KBM-7 (cell line): ENCODE measurements around the gene IMPA2.

Source experiments
- DNase-seq: peaks from one replicate; pipeline ENCODE4 v3.0.0-alpha.2; 2015
- in situ Hi-C: fragments of 300-500 bp; cut with MboI; formaldehyde crosslinking; loops from 2 replicates; pipeline ENCODE4 v1.14.3; 2020; ENCODE audit warnings: low sequenced_read_pairs, low pct_unique_long_range_greater_than_20kb, mixed read lengths

IMPA2 gene

DNA sequence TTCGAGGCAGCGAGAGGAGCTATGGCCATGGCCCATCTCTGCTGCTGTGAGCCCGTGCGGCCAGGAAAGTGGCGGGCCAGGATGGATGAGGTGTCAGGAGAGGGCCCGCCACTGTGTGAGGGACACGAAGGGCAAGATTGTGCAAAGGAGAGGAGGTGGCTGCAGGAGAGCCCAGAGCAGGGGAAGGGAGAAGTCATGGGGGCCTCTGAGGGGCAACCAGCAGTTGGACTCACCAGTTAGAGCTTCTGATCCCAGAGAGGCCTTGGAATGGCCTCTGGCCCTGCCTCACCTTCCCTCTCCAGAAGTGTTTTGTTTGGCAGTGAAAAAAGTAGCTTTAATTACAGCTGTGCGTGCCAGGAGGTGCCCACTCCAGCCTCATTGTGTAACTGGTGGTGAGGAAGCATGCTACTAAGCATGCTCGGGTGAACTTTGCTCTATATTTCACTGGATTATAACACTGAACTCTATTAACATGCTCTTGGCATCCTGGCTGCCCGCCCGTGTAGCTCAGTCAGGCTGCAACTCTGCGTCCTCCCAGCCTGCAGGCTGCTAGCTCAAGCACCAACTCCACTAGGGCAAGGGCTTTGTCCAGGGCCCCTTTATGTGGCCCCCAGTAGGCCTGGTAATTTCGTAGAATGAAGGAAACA is 34.2 kb downstream of the IMPA2 start:
- DNase-seq = no peak
- in situ Hi-C loops = no loop called here

DNA sequence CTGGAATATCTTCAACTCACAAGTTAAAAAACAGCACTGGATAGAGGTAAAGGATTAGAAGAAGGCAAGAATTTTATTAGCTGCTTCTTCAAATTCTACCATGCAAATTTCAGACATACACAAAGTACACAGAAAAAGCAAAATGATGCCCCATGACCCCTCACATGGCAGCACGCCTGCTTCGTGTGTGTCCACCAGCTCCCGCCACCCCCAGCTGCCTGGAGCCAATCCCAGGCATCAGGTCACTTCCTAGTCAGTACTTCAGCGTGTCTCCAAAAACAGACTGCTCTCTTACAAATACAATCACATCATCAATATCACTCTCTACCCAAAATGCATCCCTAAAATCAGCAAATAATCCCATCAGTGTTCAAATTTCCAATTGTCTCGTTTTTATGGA is 35.8 kb downstream of the IMPA2 start:
- DNase-seq = no peak
- in situ Hi-C loops = no loop called here

DNA sequence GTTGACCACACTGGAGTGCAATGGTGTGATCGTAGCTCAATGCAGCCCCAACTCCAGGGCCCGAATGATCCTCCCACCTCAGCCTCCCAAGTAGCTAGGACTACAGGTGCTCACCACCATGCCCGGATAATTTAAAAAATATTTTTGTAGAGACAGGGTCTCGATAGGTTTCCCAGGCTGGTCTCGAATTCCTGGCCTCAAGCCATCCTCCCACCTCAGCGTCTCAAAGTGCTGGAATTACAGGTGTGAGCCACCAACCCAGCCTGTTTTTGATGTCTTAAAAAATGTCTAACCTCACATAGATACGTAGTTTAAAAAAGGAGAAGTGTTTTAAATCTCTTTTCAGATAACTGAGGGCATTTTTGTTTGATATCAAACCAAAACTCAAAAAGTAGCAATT is 37.6 kb downstream of the IMPA2 start:
- in situ Hi-C loops = no loop called here
- DNase-seq = no peak

DNA sequence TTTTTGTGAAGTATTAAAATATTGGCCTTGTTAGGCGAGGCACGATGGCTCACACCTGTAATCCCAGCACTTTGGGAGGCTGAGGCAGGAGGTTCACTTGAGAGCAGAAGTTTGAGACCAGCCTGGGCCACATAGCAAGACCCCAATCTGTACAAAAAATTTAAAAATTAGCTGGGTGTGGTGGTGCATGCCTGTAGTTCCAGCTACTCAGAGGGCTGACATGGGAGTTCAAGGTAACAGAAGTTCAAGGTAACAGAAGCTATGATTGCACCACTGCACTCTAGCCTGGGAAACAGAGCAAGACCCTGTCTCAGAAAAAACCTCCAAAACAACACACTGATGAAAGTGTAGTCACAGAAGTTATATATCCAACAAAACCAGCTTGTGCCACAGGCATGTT is 39.8 kb downstream of the IMPA2 start:
- no peak for DNase-seq
- in situ Hi-C loops = no loop called here

DNA sequence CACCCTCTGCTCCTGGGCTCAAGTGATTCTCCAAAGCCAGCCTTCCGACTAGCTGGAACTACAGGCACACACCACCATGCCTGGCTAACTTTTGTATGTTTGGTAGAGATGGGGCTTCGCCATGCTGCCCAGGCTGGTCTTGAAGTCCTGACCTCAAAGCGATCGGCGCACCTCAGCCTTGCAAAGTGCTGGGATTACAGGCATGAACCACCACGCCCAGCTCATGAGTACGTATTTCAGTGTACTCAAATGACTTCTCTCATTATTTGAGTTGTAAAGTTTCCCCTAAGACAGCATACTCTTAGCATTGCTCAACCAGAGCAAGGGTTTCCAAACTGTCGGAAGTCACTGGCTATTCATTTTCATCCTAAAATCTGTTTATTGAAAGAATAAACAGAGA is 40.3 kb downstream of the IMPA2 start:
- in situ Hi-C loops = no loop called here
- no peak for DNase-seq

DNA sequence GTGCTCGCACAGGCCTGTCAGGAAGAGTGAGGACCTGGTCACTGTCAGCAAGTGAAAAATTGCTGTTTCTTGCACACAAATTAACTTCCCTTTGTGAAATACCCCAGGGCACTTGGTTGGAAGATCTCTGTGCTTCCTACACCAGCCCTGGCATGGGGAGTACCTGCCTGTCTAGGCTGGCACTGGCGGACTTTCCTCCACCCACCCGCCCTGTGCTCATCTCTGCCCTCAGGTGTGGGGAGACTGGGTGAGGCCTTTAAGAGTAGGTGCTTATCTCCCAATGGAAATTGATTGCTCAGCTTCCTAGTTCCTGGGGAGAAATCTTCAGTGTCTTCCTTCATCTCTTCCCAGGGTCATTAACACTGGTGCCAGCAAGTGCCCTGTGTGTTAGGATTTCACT is 42.1 kb downstream of the IMPA2 start:
- in situ Hi-C loops = no loop called here
- DNase-seq = no peak

DNA sequence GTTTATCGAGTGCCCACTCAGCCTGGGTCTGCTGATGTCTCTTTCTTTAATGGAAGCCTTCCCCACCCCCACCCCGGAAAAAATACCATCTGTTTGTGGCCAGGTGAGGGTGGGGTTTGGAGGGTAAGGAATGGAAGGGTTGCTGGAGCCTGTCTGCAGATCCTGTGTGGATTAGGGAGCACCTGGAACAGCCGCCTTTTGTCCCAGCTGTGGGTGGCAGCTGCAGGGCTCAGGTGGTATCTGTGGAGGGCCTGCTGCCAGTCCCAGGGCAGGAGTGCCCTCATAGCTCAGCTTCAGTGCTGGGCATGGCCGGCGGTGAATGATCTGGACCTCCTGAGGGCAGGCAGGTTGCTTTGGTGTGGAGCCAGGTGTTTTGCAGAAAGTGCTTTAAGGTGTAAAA is 45.3 kb downstream of the IMPA2 start:
- in situ Hi-C loops = no loop called here
- no peak for DNase-seq

DNA sequence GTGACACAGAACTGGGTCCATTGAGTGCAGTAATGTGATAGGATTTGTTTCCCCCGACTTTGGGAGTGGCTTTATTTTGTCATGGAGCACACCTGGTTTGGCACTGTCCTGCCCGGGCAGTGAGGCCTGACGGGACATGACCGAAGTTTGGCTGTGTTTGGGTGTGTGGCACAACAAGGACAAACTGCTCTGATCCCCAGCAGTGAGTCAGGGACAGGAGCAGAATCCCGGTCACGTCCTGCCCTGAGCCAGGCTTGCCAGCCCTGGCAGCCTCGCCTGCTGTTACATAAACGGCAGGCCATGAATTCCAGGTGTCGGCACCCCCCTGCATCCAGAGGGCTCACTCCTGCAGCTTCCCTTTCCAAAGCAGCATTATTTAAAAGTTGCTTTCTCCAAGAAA is 45.7 kb downstream of the IMPA2 start:
- no peak for DNase-seq
- in situ Hi-C loops = no loop called here

DNA sequence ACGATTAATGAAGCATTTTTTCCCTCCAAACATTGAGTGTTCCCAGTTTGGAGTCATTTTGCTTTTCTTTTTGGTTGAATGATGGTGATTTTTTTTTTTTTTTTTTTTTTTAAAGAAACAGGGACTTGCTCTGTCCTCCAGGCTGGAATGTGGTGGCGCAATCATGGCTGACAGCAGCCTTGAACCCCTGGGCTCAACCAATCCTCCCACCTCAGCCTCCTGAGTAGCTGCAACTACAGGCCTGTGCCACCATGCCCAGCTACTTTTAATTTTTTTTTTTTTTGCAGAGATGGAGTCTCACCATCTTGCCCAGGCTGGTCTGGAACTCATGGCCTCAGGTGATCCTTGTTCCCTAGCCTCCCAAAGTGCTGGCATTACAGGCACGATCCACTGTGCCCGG is 46.2 kb downstream of the IMPA2 start:
- DNase-seq = no peak
- in situ Hi-C loops = no loop called here

DNA sequence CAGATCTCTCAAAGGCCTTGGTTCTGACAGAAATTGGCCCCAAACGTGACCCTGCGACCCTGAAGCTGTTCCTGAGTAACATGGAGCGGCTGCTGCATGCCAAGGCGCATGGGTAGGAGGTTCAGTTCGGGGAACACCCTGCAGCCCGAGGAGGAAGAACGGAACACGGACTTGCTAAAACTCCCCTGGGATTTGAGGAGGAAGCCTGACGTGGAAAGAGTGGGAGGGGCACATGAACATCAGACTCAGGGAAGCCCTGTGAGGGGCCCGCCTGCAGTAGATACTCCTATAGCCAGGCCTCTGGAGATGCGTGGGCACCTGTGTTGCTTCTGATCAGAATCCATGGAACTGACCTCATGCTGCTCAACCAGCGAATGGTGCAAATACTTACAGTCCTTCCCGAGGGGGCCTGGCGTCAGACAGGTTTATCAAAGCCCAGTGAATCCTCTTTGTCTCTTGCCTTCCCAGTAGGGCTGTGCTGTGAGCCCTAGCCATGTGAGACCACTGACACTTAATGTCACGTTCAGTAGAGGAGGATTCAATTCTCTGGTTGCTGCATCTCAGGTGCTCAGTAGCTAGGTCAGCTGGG is 46.8 kb downstream of the IMPA2 start:
- DNase-seq = no peak
- in situ Hi-C loops = no loop called here

DNA sequence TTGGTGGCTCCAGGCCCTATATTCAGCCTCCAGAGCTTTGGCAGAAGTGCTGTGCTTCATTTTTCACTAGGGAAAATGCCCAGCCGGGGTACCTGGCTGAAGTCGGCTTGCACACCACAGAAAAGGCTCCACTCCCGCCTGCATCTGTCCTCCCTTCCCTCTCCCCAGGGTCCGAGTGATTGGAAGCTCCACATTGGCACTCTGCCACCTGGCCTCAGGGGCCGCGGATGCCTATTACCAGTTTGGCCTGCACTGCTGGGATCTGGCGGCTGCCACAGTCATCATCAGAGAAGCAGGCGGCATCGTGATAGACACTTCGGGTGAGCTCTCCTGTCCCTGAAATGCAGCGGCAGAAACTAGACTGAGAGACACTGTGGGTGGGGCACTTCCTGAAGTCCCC is 47.4 kb downstream of the IMPA2 start:
- in situ Hi-C loops = no loop called here
- DNase-seq = no peak

DNA sequence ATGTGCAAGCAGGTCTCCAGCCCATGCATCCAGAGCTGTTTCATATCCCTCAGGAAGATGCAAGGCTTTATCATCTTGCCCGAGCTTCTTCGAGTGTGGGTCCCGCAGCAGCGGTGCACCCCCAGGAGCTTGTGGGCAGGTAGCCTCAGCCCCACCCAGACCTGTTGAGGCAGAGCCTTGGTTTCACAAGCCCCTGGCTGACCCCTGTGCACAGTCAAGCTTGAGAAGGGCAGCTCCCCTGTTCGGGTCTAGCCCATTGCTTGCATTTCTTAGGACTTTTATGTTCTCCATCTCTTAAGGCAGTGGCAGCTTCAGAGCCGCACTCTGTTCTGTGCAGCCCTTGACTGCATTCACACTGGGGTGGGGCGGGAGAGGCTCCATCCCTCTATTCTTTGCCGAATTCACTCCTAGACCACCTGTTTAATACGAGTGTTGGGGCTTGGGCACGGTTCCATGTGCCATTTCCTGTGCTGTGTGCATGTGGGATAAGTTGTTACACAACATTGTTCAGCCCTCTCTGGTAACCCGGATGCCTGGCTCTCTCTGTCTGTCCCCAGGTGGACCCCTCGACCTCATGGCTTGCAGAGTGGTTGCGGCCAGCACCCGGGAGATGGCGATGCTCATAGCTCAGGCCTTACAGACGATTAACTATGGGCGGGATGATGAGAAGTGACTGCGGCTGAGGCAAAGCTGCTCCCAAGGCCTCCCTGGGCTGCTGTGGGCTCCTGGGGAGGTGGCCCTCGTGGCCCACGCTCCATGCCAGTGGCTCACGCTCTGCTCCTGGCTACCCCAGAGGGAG is 48.7 kb downstream of the IMPA2 start:
- no peak for DNase-seq
- in situ Hi-C loops = no loop called here

DNA sequence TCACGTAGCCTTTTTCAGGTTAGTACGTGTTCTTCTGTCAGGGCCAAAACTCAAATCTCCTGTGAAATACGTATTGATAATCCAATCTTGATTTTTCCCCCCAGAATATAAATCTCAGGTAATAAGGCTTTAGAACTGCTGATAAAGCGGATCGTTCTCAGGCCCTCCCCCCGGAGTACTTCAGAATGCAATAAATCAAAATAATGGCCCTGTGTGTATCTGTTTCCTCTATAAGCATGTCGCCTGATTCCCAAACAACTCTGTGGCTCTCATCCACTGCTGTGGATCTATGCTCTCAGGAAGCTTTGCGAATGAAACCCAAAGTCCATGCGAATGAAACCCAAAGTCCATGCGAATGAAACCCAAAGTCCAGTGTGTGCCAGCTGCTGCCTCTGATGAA is 49.4 kb downstream of the IMPA2 start:
- in situ Hi-C loops = no loop called here
- DNase-seq = no peak

DNA sequence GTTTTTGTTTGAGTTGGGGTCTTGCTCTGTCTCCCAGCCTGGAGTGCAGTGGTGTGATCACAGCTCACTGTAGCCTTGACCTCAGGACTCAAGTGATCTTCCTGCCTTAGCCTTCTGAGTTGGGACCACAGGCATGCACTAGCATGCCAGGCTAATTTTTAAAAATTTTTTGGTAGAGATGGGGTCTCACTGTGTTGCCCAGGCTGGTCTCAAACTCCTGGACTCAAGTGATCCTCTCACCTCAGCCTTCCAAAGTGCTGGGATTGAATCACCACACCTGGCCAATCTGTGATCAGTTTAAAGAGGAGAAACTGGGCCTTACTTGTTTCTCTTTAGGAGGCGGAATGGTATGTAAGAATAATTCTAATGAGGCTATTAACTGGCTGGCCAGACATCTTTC is 49.9 kb downstream of the IMPA2 start:
- in situ Hi-C loops = no loop called here
- DNase-seq = no peak

DNA sequence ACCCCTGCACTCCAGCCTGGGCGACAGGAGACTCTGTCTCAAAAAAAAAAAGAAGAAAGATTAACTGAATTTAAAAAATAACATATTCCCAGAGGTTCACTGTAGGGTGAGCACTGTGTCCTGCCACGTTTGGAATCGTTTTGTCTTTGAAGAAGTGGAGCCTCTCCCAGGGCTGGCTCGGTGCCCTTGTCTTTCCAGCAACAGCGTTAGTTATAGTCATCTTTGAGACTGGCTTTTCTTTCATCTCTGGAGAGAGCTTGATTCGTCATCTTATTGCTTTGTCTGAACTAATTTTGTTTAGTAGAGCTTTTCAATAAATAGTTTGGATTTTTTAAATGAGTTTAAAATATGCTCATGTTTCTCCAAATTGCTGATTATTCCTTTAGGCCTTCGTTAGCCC is 50.5 kb downstream of the IMPA2 start:
- DNase-seq = no peak
- in situ Hi-C loops = no loop called here

DNA sequence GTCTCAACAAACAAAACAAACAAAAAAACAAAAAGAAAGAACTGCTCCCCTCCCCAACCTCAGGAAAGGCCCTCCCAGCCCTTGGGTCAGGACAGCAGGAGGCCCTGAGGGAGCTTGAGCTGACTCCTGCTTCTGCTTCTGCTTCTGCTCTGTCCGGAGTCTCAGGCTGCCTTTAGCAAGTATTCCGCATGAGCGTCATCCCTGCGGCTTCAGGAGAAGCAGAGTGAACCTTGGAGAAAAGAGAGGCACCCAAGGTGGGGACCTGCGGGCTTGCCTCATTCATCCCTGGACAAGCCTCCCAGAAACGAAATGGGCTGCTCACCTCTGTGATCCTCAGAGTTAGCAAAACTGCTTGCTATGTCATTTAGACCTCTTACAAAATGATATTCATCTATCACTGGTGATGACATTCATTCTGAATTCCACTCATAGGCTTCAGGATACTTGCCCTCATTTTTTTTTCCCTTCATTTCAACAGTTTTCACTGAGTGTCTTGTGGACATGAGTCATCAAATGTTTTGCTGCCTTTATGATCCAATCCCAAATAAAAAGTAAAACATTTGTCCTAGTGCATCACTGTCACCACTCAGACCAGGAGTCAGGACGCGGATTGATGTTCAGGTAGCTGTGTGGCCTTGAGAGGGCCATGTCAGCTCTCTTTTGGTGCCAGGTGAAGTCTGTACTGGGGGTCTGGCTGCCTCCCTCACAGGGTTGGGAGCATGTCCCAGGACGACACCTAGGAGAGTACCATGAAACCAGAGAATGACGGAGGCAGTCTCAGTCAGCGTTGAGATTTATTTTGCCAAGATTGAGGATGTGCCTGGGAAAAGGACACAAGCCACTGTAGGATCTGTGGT is 51.7 kb downstream of the IMPA2 start:
- in situ Hi-C loops = no loop called here
- no peak for DNase-seq

DNA sequence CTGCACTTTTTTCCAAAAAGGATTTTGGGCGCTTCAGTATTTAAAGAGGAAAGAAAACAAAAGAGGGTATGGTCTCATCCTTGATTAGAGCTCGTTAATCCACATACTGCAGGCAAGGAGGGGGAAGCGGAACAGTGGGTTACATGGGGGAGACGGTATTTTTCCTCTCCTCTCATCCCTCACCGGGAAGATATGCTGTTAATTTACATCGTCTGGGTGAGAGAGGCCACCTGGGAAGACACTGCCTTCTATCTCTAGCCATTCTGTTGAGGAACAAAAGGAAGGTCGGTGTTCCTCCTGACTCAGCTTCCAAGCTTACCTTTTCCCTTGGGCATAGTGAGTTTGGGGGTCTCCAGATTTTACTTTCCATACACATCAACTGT is 52.3 kb downstream of the IMPA2 start:
- no peak for DNase-seq
- in situ Hi-C loops = no loop called here

DNA sequence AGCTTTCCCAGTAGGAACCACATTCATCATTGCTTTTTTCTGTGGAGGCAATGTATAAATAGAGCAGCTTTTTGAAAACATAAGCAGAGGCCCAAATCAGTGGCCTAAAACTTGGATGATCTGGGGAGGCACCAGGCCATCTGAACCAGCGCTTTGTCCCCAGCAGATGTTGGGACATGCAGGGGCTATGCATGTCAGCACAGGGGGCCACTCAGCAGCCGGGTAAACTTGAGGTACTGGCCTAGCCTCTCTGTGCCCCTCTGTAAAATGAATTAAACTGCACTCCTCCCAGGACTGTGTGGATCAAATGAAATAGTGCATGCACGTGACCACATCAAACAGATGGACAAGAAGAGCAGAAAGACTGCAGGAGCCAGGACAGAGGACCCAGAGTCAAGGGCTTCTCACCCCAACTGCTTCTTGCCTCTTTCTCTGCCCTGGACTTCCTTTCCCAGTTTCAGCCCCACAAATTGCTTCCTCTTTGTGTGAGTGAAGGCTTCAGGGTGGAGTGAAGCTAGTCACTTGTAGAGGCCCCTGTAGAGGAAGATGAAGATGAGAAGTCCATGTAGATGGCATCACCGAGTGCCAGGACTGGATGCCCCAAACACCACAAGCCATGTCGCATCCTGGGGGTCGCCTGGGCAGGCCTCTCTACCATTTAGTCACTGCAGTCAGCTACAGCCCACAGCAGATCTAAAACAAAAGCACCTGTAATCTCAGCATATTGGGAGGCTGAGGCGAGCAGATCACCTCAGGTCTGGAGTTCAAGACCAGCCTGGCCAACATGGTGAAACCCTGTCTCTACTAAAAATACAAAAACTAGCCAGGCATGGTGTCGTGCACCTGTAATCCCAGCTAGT is 53.2 kb downstream of the IMPA2 start:
- in situ Hi-C loops = no loop called here
- peak; percentile 40 for DNase-seq

DNA sequence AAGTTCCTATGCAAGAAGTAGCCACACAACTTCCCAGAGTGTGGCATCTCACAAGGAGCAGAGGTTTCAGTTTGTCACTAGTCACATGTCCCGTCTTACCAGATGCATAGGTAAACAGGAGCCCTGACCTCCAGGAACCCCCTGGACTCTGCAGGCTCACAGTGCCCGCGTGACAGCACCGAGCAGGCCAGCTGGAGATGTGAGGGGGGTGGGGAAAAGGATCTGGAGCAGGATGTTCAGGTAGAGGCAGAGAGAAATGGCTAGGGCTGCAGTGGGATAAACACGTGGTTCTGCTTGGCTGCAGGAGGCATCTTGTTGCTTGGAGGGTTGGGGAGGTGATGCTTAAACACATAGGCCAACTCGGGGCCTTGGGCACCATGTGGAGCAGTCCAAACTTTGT is 54.2 kb downstream of the IMPA2 start:
- in situ Hi-C loops = no loop called here
- DNase-seq = no peak
